GM23338 (cell line): ENCODE measurements around the gene AXIN1.

Experiments
- EZH2 ChIP-seq: fragments of 200-600 bp; sonication (generic); IDR thresholded peaks from one replicate; pipeline ENCODE4 v1.8.0; 2017; ENCODE audit warnings: antibody characterized with exemption, mild to moderate bottlenecking, low read depth; ENCODE audit not compliant: unreplicated experiment
- EZH2phosphoT487 ChIP-seq: fragments of 200-600 bp; sonication (generic); IDR thresholded peaks from one replicate; pipeline ENCODE4 v1.8.1; 2018; ENCODE audit warnings: antibody characterized with exemption; ENCODE audit not compliant: unreplicated experiment
- POLR2AphosphoS5 ChIP-seq: IDR thresholded peaks from 2 replicates; pipeline ENCODE4 v1.6.1; 2016; ENCODE audit warnings: antibody characterized with exemption, low read depth
- STAT1 ChIP-seq: IDR thresholded peaks from one replicate; pipeline ENCODE4 v1.6.1; 2016; ENCODE audit warnings: antibody characterized with exemption; ENCODE audit not compliant: unreplicated experiment
- ZNF114 ChIP-seq: fragments of 250-450 bp; sonication (Bioruptor Pico); IDR thresholded peaks from 2 replicates; pipeline ENCODE4 v1.5.0; 2020; ENCODE audit warnings: mild to moderate bottlenecking, moderate library complexity
- ZNF331 ChIP-seq: fragments of 250-450 bp; sonication (Bioruptor Pico); IDR thresholded peaks from 2 replicates; pipeline ENCODE4 v1.5.0; 2020; ENCODE audit warnings: low read depth, mild to moderate bottlenecking, moderate library complexity
- TF ChIP-seq, protein P1 (sequence below), 2 experiments: fragments of 200-600 bp in 1 of 2; sonication (generic) in 1 of 2; conservative IDR thresholded peaks; 2 replicates each; pipeline versions ENCODE4 v1.5.1 to v1.6.1; 2016 to 2017; ENCODE audit warnings: antibody characterized with exemption in 2 of 2, low read depth in 2 of 2, mild to moderate bottlenecking in 2 of 2, moderate library complexity in 1 of 2

DNA sequence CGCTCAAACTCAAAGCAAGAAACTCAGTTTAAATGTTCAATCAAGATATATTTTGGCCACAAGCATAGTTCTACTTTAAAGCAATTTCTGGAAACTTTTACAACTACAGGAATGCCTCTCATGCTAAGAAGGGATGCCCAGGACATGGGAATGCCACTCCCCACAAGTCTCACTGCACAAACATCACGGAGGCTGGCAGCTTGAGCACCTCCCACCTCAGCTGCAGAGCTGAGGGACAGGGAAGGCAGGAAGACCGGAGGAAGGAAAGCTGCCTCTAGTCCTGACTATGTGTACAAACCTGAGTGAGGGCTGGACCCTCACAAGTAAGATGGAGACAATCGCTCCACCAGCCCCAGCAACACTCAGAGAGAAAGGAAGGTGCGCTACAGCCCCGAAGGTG, 5.3 kb downstream of the AXIN1 start:
- TF ChIP-seq, protein P1, sequence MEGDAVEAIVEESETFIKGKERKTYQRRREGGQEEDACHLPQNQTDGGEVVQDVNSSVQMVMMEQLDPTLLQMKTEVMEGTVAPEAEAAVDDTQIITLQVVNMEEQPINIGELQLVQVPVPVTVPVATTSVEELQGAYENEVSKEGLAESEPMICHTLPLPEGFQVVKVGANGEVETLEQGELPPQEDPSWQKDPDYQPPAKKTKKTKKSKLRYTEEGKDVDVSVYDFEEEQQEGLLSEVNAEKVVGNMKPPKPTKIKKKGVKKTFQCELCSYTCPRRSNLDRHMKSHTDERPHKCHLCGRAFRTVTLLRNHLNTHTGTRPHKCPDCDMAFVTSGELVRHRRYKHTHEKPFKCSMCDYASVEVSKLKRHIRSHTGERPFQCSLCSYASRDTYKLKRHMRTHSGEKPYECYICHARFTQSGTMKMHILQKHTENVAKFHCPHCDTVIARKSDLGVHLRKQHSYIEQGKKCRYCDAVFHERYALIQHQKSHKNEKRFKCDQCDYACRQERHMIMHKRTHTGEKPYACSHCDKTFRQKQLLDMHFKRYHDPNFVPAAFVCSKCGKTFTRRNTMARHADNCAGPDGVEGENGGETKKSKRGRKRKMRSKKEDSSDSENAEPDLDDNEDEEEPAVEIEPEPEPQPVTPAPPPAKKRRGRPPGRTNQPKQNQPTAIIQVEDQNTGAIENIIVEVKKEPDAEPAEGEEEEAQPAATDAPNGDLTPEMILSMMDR (conservative IDR thresholded peaks at IDR 0.05; ENCODE audit: low read depth in 2 of 2), result no peak
- TF ChIP-seq POLR2AphosphoS5, result no peak
- TF ChIP-seq EZH2phosphoT487, result no peak
- TF ChIP-seq EZH2, result no peak
- TF ChIP-seq ZNF331 (CRISPR knock-in tag), result no peak
- no peak for TF ChIP-seq STAT1
- TF ChIP-seq ZNF114 (CRISPR knock-in tag), result no peak
